Measurements from ENCODE around the gene TMEM178B.

GRCh38 chr7:141232286-141233051 lies 158.6 kb downstream of the TMEM178B start:
- TF ChIP-seq POLR2A (IDR thresholded peaks at IDR 0.05; ENCODE audit: low read length) (no peak), GATA1 (IDR thresholded peaks at IDR 0.05; ENCODE audit: low read depth, low read length) (no peak)
